T47D (cell line): Measurements from ENCODE around the gene ZSCAN2.
"Not testable (repeated sequence)": the region's sequence is repeated elsewhere in the genome, so short reads cannot be mapped to it uniquely, and the experiment has no call there.

Source experiments
- DNase-seq, 2 experiments: peaks; one replicate each; pipeline versions ENCODE4 v3.0.0 to v3.0.0-alpha.2; 2011 to 2012; ENCODE audit warnings: low read depth in 1 of 2, low spot score in 1 of 2
- JUND ChIP-seq: IDR thresholded peaks from 2 replicates; pipeline ENCODE4 v1.6.1; 2012; ENCODE audit warnings: low read depth
- in situ Hi-C: cut with HindIII; loops from 2 replicates; pipeline ENCODE4 v1.10.0; 2016; ENCODE audit warnings: low sequenced_read_pairs, low pct_unique_long_range_greater_than_20kb

Gene ZSCAN2

GRCh38 chr15:84633311-84634227 lies 32.8 kb downstream of the ZSCAN2 start:
- no peak for TF ChIP-seq JUND
- DNase-seq: peak; percentile 38 to 80
- in situ Hi-C loops: no loop called here

GRCh38 chr15:84634228-84634837 lies 33.5 kb downstream of the ZSCAN2 start:
- no peak for TF ChIP-seq JUND
- no peak for DNase-seq
- in situ Hi-C loops: no loop called here

GRCh38 chr15:84638103-84638502 lies 37.3 kb downstream of the ZSCAN2 start:
- DNase-seq: peak in 1 of 2 experiments; percentile 61
- in situ Hi-C loops: no loop called here
- TF ChIP-seq JUND: no peak

GRCh38 chr15:84641871-84642270 lies 41.1 kb downstream of the ZSCAN2 start:
- in situ Hi-C loops, DNase-seq: not testable (repeated sequence)

- in situ Hi-C loops: not testable (repeated sequence)
Measured at GRCh38 chr15:84642640-84643039, 41.8 kb downstream of the ZSCAN2 start.

GRCh38 chr15:84643838-84644237 lies 43.0 kb downstream of the ZSCAN2 start:
- in situ Hi-C loops: no loop called here
- no peak for DNase-seq
- no peak for TF ChIP-seq JUND

More at GRCh38 chr15:84642640-84643039, 41.8 kb downstream of the ZSCAN2 start:
- not testable (repeated sequence) for DNase-seq

- in situ Hi-C loops: no loop called here
- no peak for TF ChIP-seq JUND
- DNase-seq: no peak
Measured at GRCh38 chr15:84645496-84645895, 44.7 kb downstream of the ZSCAN2 start.

- no peak for DNase-seq
- no peak for TF ChIP-seq JUND
- in situ Hi-C loops: no loop called here
Measured at GRCh38 chr15:84645997-84646396, 45.2 kb downstream of the ZSCAN2 start.

GRCh38 chr15:84647726-84648125 lies 46.9 kb downstream of the ZSCAN2 start:
- no peak for DNase-seq
- TF ChIP-seq JUND: no peak
- in situ Hi-C loops: no loop called here

GRCh38 chr15:84648539-84648938 lies 47.7 kb downstream of the ZSCAN2 start:
- no peak for DNase-seq
- in situ Hi-C loops: no loop called here
- no peak for TF ChIP-seq JUND

GRCh38 chr15:84649706-84650105 lies 48.9 kb downstream of the ZSCAN2 start:
- in situ Hi-C loops: no loop called here
- no peak for TF ChIP-seq JUND
- DNase-seq: no peak

- in situ Hi-C loops: no loop called here
- TF ChIP-seq JUND: no peak
- DNase-seq: no peak
Measured at GRCh38 chr15:84653584-84653909, 52.7 kb downstream of the ZSCAN2 start.

- peak; percentile 73 to 94 for DNase-seq
- in situ Hi-C loops: no loop called here
Measured at GRCh38 chr15:84653910-84654688, 53.3 kb downstream of the ZSCAN2 start, which contains the start of gene WDR73. TSS of gene WDR73 (minus strand) at chr15:84654283. CDS start at chr15:84654274, 9 bp downstream.

More at GRCh38 chr15:84653910-84654688, 53.3 kb downstream of the ZSCAN2 start, which contains the start of gene WDR73:
- TF ChIP-seq JUND: no peak
